Caco-2 (cell line): Measurements from ENCODE around the gene SPDYE3. TPM values are rescaled to one million over a fixed set of nuclear protein-coding genes. Genes with fewer than 3 reads are reported as not detected.
A peak's percentile ranks its signal among the peaks of the same experiment; 100 is the strongest.

Experiments
- BruUV-seq: library from RNA; stranded (reverse); fragments of 400-500 nt; replicated peaks from 2 replicates; lab custom pipeline; 2021; lab: Mats Ljungman, UMichigan
- CTCF ChIA-PET: fragments of 300-600 bp; sonication (Branson Sonifier 250); formaldehyde crosslinking; loops from one replicate; lab custom pipeline; 2022; ENCODE audit warnings: antibody characterized with exemption; lab: Charles Lee
- POLR2A ChIA-PET: fragments of 300-600 bp; sonication (Branson Sonifier 250); formaldehyde crosslinking; loops from one replicate; lab custom pipeline; 2022; ENCODE audit warnings: antibody characterized with exemption; lab: Charles Lee
- DNase-seq, 2 experiments: peaks; one replicate each; pipeline versions ENCODE4 v3.0.0 to v3.0.0-alpha.2; 2020 to 2022
- H3K27me3 ChIP-seq: replicated peaks from 2 replicates; pipeline ENCODE4 v1.6.0; 2011; ENCODE audit warnings: low read length; ENCODE audit not compliant: control insufficient read depth, insufficient read depth
- H3K36me3 ChIP-seq: 2 replicates; pipeline ENCODE4 v1.5.1; 2011; ENCODE audit warnings: low read length; ENCODE audit not compliant: control insufficient read depth, insufficient read depth
- H3K4me1 ChIP-seq: fragments of 250-450 bp; sonication (Bioruptor Pico); 2 replicates; pipeline ENCODE4 v1.5.1; 2020; ENCODE audit warnings: mild to moderate bottlenecking
- H3K4me3 ChIP-seq: 2 replicates; pipeline ENCODE4 v1.5.1; 2011; ENCODE audit warnings: low read depth, mild to moderate bottlenecking, control low read depth, low read length
- H3K9me3 ChIP-seq: fragments of 250-450 bp; sonication (Bioruptor Pico); 2 replicates; pipeline ENCODE4 v1.5.1; 2020; ENCODE audit warnings: mild to moderate bottlenecking, moderate library complexity
- H3K27ac Mint-ChIP-seq: one replicate; pipeline ENCODE4 v1.8.0; 2022; ENCODE audit warnings: mixed read lengths; ENCODE audit not compliant: unreplicated experiment
- H3K27me3 Mint-ChIP-seq: one replicate; pipeline ENCODE4 v1.8.0; 2022; ENCODE audit warnings: mixed read lengths; ENCODE audit not compliant: insufficient read depth, unreplicated experiment
- H3K36me3 Mint-ChIP-seq: one replicate; pipeline ENCODE4 v1.8.0; 2022; ENCODE audit warnings: mild to moderate bottlenecking, mixed read lengths; ENCODE audit not compliant: insufficient read depth, unreplicated experiment
- H3K4me1 Mint-ChIP-seq: one replicate; pipeline ENCODE4 v1.8.0; 2022; ENCODE audit warnings: low read depth, mixed read lengths; ENCODE audit not compliant: unreplicated experiment
- H3K4me3 Mint-ChIP-seq: one replicate; pipeline ENCODE4 v1.8.0; 2022; ENCODE audit warnings: mild to moderate bottlenecking, moderate library complexity, mixed read lengths; ENCODE audit not compliant: unreplicated experiment
- H3K9me3 Mint-ChIP-seq: one replicate; pipeline ENCODE4 v1.8.0; 2022; ENCODE audit warnings: mixed read lengths; ENCODE audit not compliant: unreplicated experiment
- intact Hi-C: fragments of 100-400 bp; cut with micrococcal nuclease; formaldehyde crosslinking; loops from one replicate; pipeline ENCODE4 v1.10.0; 2022; ENCODE audit not compliant: unreplicated experiment
- total RNA-seq: library from RNA; stranded (reverse); gene quantifications from 2 replicates; pipeline ENCODE4 v1.2.3, GENCODE V29; 2022
- TF ChIP-seq, protein P1 (sequence below), 2 experiments: fragments of 200-600 bp in 1 of 2; IDR thresholded peaks; 1 replicate in 1 of 2; 2 replicates in 1 of 2; pipeline versions ENCODE4 v1.5.1 to v1.8.0; 2011 to 2022; ENCODE audit warnings: antibody characterized with exemption in 1 of 2, control low read depth in 1 of 2, inconsistent platforms in 1 of 2, low read depth in 1 of 2, low read length in 1 of 2, mild to moderate bottlenecking in 1 of 2, moderate library complexity in 1 of 2; ENCODE audit not compliant: insufficient read depth in 1 of 2, severe bottlenecking in 1 of 2, unreplicated experiment in 1 of 2

Gene SPDYE3
- total RNA-seq, 1 experiment from 2014 or later = not detected

DNA sequence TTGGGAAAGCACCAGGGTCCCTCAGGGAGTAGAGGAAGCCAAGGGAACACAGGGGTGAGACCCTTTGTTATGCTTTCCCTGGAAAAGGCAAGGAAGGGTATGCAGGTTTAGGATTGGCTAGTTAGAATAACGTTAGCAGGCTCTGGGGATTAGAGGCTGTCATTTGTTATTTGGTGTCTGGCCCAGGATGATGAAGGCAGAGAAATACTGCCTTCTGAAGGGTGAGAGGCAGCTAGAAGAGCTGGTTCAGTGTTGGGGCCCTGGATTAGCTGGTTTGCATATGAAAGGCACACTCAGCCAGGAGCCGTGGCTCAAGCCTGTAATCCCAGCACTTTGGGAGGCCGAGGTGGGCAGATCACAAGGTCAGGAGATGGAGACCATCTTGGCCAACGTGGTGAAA, 62.8 kb downstream of the SPDYE3 start:
- no peak overlapping the region for H3K4me3 Mint-ChIP-seq
- H3K27me3 Mint-ChIP-seq = no peaks in the 10 kb centered on the region
- no peaks in the 10 kb centered on the region for H3K4me1 Mint-ChIP-seq
- POLR2A ChIA-PET = no interaction called here
- peaks cover 50% of the 10 kb centered on the region for H3K36me3 Mint-ChIP-seq
- no peak overlapping the region for H3K4me3 ChIP-seq
- no peaks in the 10 kb centered on the region for H3K9me3 Mint-ChIP-seq
- H3K9me3 ChIP-seq = no peaks in the 10 kb centered on the region
- intact Hi-C loops = no loop called here
- TF ChIP-seq, protein P1, sequence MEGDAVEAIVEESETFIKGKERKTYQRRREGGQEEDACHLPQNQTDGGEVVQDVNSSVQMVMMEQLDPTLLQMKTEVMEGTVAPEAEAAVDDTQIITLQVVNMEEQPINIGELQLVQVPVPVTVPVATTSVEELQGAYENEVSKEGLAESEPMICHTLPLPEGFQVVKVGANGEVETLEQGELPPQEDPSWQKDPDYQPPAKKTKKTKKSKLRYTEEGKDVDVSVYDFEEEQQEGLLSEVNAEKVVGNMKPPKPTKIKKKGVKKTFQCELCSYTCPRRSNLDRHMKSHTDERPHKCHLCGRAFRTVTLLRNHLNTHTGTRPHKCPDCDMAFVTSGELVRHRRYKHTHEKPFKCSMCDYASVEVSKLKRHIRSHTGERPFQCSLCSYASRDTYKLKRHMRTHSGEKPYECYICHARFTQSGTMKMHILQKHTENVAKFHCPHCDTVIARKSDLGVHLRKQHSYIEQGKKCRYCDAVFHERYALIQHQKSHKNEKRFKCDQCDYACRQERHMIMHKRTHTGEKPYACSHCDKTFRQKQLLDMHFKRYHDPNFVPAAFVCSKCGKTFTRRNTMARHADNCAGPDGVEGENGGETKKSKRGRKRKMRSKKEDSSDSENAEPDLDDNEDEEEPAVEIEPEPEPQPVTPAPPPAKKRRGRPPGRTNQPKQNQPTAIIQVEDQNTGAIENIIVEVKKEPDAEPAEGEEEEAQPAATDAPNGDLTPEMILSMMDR (IDR thresholded peaks at IDR 0.05; ENCODE audit: insufficient read depth in 1 of 2, low read depth in 1 of 2, low read length in 1 of 2, severe bottlenecking in 1 of 2, unreplicated experiment in 1 of 2) = no peak
- no peaks in the 10 kb centered on the region for H3K4me1 ChIP-seq
- H3K27ac Mint-ChIP-seq = peak overlapping the region; percentile 23
- no TSS peak for BruUV-seq
- H3K36me3 ChIP-seq = no peaks in the 10 kb centered on the region
- CTCF ChIA-PET = no interaction called here
- H3K27me3 ChIP-seq = no peaks in the 10 kb centered on the region
- DNase-seq = no peak

DNA sequence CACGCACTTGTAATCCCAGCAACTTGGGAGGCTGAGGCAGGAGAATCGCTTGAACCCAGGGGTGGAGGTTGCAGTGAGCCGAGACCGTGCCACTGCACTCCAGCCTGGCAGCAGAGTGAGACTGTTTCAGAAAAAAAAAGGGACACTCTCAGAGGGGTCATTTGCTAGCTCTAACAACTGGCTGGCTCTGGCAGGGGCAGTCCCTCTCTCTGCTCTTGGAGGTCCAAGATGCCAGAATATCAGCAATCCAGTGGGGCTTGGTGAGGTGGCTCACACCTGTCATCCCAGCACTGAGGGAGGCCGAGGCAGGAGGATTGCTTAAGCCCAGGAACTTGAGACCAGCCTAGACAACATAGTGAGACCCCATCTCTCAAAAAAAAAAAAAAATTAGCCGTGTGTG, 63.2 kb downstream of the SPDYE3 start:
- no peaks in the 10 kb centered on the region for H3K36me3 ChIP-seq
- no peak overlapping the region for H3K4me3 ChIP-seq
- intact Hi-C loops = no loop called here
- DNase-seq = no peak
- no peaks in the 10 kb centered on the region for H3K27me3 ChIP-seq
- H3K4me1 ChIP-seq = no peaks in the 10 kb centered on the region
- Mint-ChIP-seq H3K4me3 (no peak overlapping the region), H3K36me3 (peaks cover 48% of the 10 kb centered on the region), H3K9me3 (no peaks in the 10 kb centered on the region), H3K27me3 (no peaks in the 10 kb centered on the region), H3K4me1 (no peaks in the 10 kb centered on the region), H3K27ac (no peak overlapping the region)
- TF ChIP-seq, protein P1 (IDR thresholded peaks at IDR 0.05; ENCODE audit: insufficient read depth in 1 of 2, low read depth in 1 of 2, low read length in 1 of 2, severe bottlenecking in 1 of 2, unreplicated experiment in 1 of 2) = no peak
- CTCF ChIA-PET = no interaction called here
- POLR2A ChIA-PET = no interaction called here
- H3K9me3 ChIP-seq = no peaks in the 10 kb centered on the region
- BruUV-seq = no TSS peak

DNA sequence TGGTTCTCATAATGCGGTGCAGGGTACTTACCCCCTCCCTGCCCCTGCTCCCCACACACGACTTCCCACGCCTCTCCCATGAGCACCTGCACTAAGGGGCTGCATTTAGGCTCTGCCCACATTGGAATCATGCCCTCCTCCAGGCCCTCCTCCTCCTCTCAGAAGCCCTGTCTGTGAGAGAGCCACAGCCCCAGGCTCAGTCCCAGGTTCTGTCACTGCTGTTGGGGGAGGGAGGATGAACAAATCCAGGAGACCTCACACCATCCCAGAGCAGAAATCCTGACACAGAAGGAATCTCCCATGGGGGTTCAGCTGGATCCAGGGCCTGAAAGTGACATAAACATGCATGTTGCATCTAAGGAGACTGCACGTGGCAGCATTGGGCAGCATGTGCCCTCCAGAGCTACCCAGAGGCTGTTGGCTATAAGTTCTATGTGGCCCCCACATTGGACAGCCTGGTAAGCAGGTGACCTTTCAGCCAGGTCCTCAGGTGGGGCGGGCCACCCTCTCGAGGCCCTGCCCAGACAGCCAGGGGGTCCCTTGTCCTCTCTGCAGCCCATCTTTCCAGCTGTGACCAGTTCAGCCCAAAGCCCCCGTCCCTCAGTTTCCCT, 64.2 kb downstream of the SPDYE3 start:
- H3K4me1 Mint-ChIP-seq = no peaks in the 10 kb centered on the region
- no peak for DNase-seq

More for the DNA sequence above, 64.2 kb downstream of the SPDYE3 start:
- H3K4me1 ChIP-seq = no peaks in the 10 kb centered on the region
- TF ChIP-seq, protein P1 (IDR thresholded peaks at IDR 0.05; ENCODE audit: insufficient read depth in 1 of 2, low read depth in 1 of 2, low read length in 1 of 2, severe bottlenecking in 1 of 2, unreplicated experiment in 1 of 2) = no peak
- H3K27me3 ChIP-seq = no peaks in the 10 kb centered on the region
- intact Hi-C loops = no loop called here
- H3K27me3 Mint-ChIP-seq = no peaks in the 10 kb centered on the region
- no TSS peak for BruUV-seq
- H3K9me3 Mint-ChIP-seq = no peaks in the 10 kb centered on the region
- peaks cover 40% of the 10 kb centered on the region for H3K36me3 Mint-ChIP-seq
- no peak overlapping the region for H3K4me3 ChIP-seq
- CTCF ChIA-PET = no interaction called here
- H3K36me3 ChIP-seq = no peaks in the 10 kb centered on the region
- no peak overlapping the region for H3K27ac Mint-ChIP-seq
- H3K9me3 ChIP-seq = no peaks in the 10 kb centered on the region
- POLR2A ChIA-PET = no interaction called here
- no peak overlapping the region for H3K4me3 Mint-ChIP-seq

Other genes starting within 250 kb of the SPDYE3 start
- gene ZNF3, start 226.0 kb upstream of the SPDYE3 start, total RNA-seq = 37.8 and 41.1 TPM in 2 replicates
- gene COPS6, start 218.7 kb upstream of the SPDYE3 start, total RNA-seq = 142 and 150 TPM in 2 replicates
- 227 and 240 TPM in 2 replicates for gene MCM7, start 206.3 kb upstream of the SPDYE3 start, total RNA-seq
- gene AP4M1, start 206.1 kb upstream of the SPDYE3 start, total RNA-seq = 14.9 and 16.2 TPM in 2 replicates
- 81.1 and 81.2 TPM in 2 replicates for gene TAF6, start 188.3 kb upstream of the SPDYE3 start, total RNA-seq
- 8.8 and 10.1 TPM in 2 replicates for gene CNPY4, start 188.1 kb upstream of the SPDYE3 start, total RNA-seq
- 3.2 and 3.7 TPM in 2 replicates for gene MBLAC1, start 180.7 kb upstream of the SPDYE3 start, total RNA-seq
- 107 and 110 TPM in 2 replicates for gene LAMTOR4, start 158.8 kb upstream of the SPDYE3 start, total RNA-seq
- 23.2 and 23.5 TPM in 2 replicates for gene TRAPPC14, start 149.0 kb upstream of the SPDYE3 start, total RNA-seq
- 0.56 and 0.88 TPM in 2 replicates for gene GAL3ST4, start 139.1 kb upstream of the SPDYE3 start, total RNA-seq
- gene GPC2, start 130.3 kb upstream of the SPDYE3 start, total RNA-seq = 5.0 and 9.7 TPM in 2 replicates
- gene STAG3, start 129.8 kb upstream of the SPDYE3 start, total RNA-seq = 1.3 TPM in 2 replicates
- gene PVRIG, start 87.8 kb upstream of the SPDYE3 start, total RNA-seq = not detected in 2 replicates
- 53.4 and 58.9 TPM in 2 replicates for gene PILRB, start 50.4 kb downstream of the SPDYE3 start, total RNA-seq
- gene PILRA, start 65.8 kb downstream of the SPDYE3 start, total RNA-seq = 0.68 TPM in 1 of 2 replicates, not detected in the other
- gene ZCWPW1, start 121.0 kb downstream of the SPDYE3 start, total RNA-seq = 3.4 and 4.4 TPM in 2 replicates
- gene MEPCE, start 122.1 kb downstream of the SPDYE3 start, total RNA-seq = 41.0 and 43.3 TPM in 2 replicates
- 38.3 and 39.5 TPM in 2 replicates for gene PPP1R35, start 128.8 kb downstream of the SPDYE3 start, total RNA-seq
- 0.41 and 0.84 TPM in 2 replicates for gene SPACDR, start 156.6 kb downstream of the SPDYE3 start, total RNA-seq
- 27.2 and 32.0 TPM in 2 replicates for gene TSC22D4, start 171.5 kb downstream of the SPDYE3 start, total RNA-seq
- 1.3 and 1.7 TPM in 2 replicates for gene NYAP1, start 176.2 kb downstream of the SPDYE3 start, total RNA-seq
- 58.5 and 60.7 TPM in 2 replicates for gene AGFG2, start 231.5 kb downstream of the SPDYE3 start, total RNA-seq